Neuronal stem cell (in vitro differentiated cells): ENCODE data around the gene HOXD10.

Source experiments
- DNase-seq: peaks from one replicate; pipeline ENCODE4 v3.0.0-alpha.2; 2013; ENCODE audit warnings: low spot score
- H2AFZ ChIP-seq: one replicate; pipeline ENCODE4 v1.6.1; 2013; ENCODE audit warnings: mild to moderate bottlenecking, low read length, inconsistent platforms
- H2AK5ac ChIP-seq: 2 replicates; pipeline ENCODE4 v1.6.1; 2013; ENCODE audit warnings: low read depth, mild to moderate bottlenecking, inconsistent platforms, low read length, moderate library complexity, mixed read lengths
- H2BK120ac ChIP-seq: 2 replicates; pipeline ENCODE4 v1.6.1; 2013; ENCODE audit warnings: low read depth, mild to moderate bottlenecking, inconsistent platforms, low read length, moderate library complexity, mixed read lengths
- H2BK12ac ChIP-seq: one replicate; pipeline ENCODE4 v1.6.1; 2013; ENCODE audit warnings: low read length, inconsistent platforms
- H2BK15ac ChIP-seq: 2 replicates; pipeline ENCODE4 v1.6.1; 2013; ENCODE audit warnings: mild to moderate bottlenecking, low read length, inconsistent platforms, mixed read lengths
- H2BK5ac ChIP-seq: one replicate; pipeline ENCODE4 v1.6.1; 2013; ENCODE audit warnings: inconsistent platforms, mild to moderate bottlenecking, low read length, moderate library complexity
- H3K14ac ChIP-seq: one replicate; pipeline ENCODE4 v1.6.1; 2013; ENCODE audit warnings: low read length, inconsistent platforms
- H3K18ac ChIP-seq: 2 replicates; pipeline ENCODE4 v1.6.1; 2013; ENCODE audit warnings: low read length, inconsistent platforms
- H3K23ac ChIP-seq: 2 replicates; pipeline ENCODE4 v1.6.1; 2013; ENCODE audit warnings: low read depth, mild to moderate bottlenecking, mixed read lengths, low read length, inconsistent platforms; ENCODE audit not compliant: poor library complexity
- H3K27ac ChIP-seq: replicated peaks from 3 replicates; pipeline ENCODE4 v1.5.1; 2013; ENCODE audit warnings: low read length, inconsistent platforms
- H3K27me3 ChIP-seq, 3 experiments: 2 replicates each; pipeline ENCODE4 v1.6.1; 2013; ENCODE audit warnings: low read length in 3 of 3, mild to moderate bottlenecking in 2 of 3, inconsistent platforms in 1 of 3, low read depth in 1 of 3, mixed read lengths in 1 of 3, moderate library complexity in 1 of 3; ENCODE audit not compliant: control insufficient read depth in 3 of 3, insufficient read depth in 3 of 3
- H3K36me3 ChIP-seq, 2 donors: replicated peaks in 1 of 2; 2 replicates each; pipeline ENCODE4 v1.6.1; 2013; ENCODE audit warnings: low read length in 2 of 2; ENCODE audit not compliant: control insufficient read depth in 2 of 2, insufficient read depth in 2 of 2
- H3K4ac ChIP-seq: 2 replicates; pipeline ENCODE4 v1.6.1; 2013; ENCODE audit warnings: inconsistent platforms, mild to moderate bottlenecking, low read length, moderate library complexity
- H3K4me1 ChIP-seq, 2 donors: 1 replicate in 1 of 2; 2 replicates in 1 of 2; pipeline ENCODE4 v1.6.1; 2013; ENCODE audit warnings: low read length in 2 of 2, low read depth in 1 of 2; ENCODE audit not compliant: control insufficient read depth in 2 of 2, insufficient read depth in 1 of 2
- H3K4me2 ChIP-seq: one replicate; pipeline ENCODE4 v1.6.1; 2013; ENCODE audit warnings: mild to moderate bottlenecking, low read length, inconsistent platforms; ENCODE audit not compliant: insufficient read depth, poor library complexity, severe bottlenecking
- H3K4me3 ChIP-seq, 2 donors: 2 replicates each; pipeline ENCODE4 v1.5.1; 2013; ENCODE audit warnings: low read length in 2 of 2, mild to moderate bottlenecking in 2 of 2, inconsistent platforms in 1 of 2, moderate library complexity in 1 of 2
- H3K79me1 ChIP-seq: one replicate; pipeline ENCODE4 v1.6.1; 2013; ENCODE audit warnings: low read depth, mild to moderate bottlenecking, inconsistent platforms, low read length, moderate library complexity
- H3K9ac ChIP-seq: one replicate; pipeline ENCODE4 v1.6.1; 2013; ENCODE audit warnings: mild to moderate bottlenecking, low read depth, low read length, inconsistent platforms; ENCODE audit not compliant: poor library complexity
- H3K9me3 ChIP-seq, 2 donors: replicated peaks in 1 of 2; 2 replicates each; pipeline versions ENCODE3 to v1.6.1; 2013; ENCODE audit warnings: low read length in 2 of 2, mild to moderate bottlenecking in 2 of 2, inconsistent platforms in 1 of 2, low read depth in 1 of 2, mixed read lengths in 1 of 2, moderate library complexity in 1 of 2; ENCODE audit not compliant: control insufficient read depth in 2 of 2, insufficient read depth in 1 of 2
- H4K8ac ChIP-seq: one replicate; pipeline ENCODE4 v1.6.1; 2013; ENCODE audit warnings: low read depth, mild to moderate bottlenecking, inconsistent platforms, low read length, moderate library complexity
- H4K91ac ChIP-seq: one replicate; pipeline ENCODE4 v1.6.1; 2013; ENCODE audit warnings: low read length, low read depth, mild to moderate bottlenecking, inconsistent platforms; ENCODE audit not compliant: poor library complexity
- WGBS, 2 donors: extraction: QIAGEN DNeasy Blood & Tissue Kit; methylation state at CpG; one replicate each; pipeline ENCODE4 v1.1.7; 2013; ENCODE audit warnings: missing lambda C conversion rate in 2 of 2, mixed read lengths in 1 of 2; ENCODE audit not compliant: insufficient read length in 2 of 2, insufficient replicate concordance in 1 of 2; ENCODE audit errors: extremely low coverage in 2 of 2; 5-methylcytosine and 5-hydroxymethylcytosine counted together

HOXD10 gene

DNA sequence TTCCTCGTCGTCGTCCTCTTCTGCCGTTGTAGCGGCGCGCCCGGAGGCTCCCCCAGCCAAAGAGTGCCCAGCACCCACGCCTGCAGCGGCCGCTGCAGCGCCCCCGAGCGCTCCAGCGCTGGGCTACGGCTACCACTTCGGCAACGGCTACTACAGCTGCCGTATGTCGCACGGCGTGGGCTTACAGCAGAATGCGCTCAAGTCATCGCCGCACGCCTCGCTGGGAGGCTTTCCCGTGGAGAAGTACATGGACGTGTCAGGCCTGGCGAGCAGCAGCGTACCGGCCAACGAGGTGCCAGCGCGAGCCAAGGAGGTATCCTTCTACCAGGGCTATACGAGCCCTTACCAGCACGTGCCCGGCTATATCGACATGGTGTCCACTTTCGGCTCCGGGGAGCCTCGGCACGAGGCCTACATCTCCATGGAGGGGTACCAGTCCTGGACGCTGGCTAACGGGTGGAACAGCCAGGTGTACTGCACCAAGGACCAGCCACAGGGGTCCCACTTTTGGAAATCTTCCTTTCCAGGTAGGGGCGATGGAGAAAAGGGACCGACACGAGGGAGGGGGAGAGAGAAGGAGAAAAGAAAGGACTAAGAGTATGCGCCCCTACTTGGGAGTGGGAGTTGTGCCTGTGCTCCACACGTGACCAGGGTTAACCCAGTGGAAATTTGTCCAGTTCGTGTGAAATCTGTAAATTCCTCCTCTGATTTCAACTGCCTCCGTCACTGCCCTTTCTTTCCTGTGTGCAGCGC is 23.3 kb upstream of the HOXD10 start:
- Histone ChIP-seq H2AFZ (peak overlapping the region; percentile 95), H2BK15ac (no peak overlapping the region), H3K14ac (no peak overlapping the region), H3K9ac (peak overlapping the region; percentile 45), H3K4ac (no peak overlapping the region), H2BK12ac (no peak overlapping the region), H4K91ac (no peak overlapping the region), H3K79me1 (no peaks in the 10 kb centered on the region), H3K9me3 (peaks cover 0 to 4% of the 10 kb centered on the region in 2 donors), H3K27me3 (peaks cover 56 to 97% (median 91%) of the 10 kb centered on the region in 3 experiments), H2BK120ac (no peak overlapping the region), H3K18ac (peak overlapping the region; percentile 67), H2BK5ac (no peak overlapping the region), H3K4me3 (peak overlapping the region; percentile 17 to 34), H4K8ac (no peak overlapping the region), H3K27ac (no peak overlapping the region), H2AK5ac (no peak overlapping the region), H3K4me1 (peaks cover 2 to 3% of the 10 kb centered on the region in 2 donors), H3K4me2 (peak overlapping the region; percentile 72), H3K23ac (peak overlapping the region; percentile 68), H3K36me3 (no peaks in the 10 kb centered on the region)
- no CpG with 5 or more reads among the region's 53 CpGs for WGBS, 2 donors
- DNase-seq, result no peak

- H2BK12ac ChIP-seq, result no peak overlapping the region
These were observed 22.7 kb upstream of the HOXD10 start for GRCh38 chr2:176093898-176094249.

GRCh38 chr2:176094349-176094748 is 22.2 kb upstream of the HOXD10 start:
- Histone ChIP-seq H2AFZ (no peak overlapping the region), H2BK15ac (no peak overlapping the region), H3K23ac (no peak overlapping the region), H3K27me3 (peaks cover 63 to 97% (median 91%) of the 10 kb centered on the region in 3 experiments), H3K18ac (no peak overlapping the region), H3K27ac (no peak overlapping the region), H3K4me3 (no peak overlapping the region), H3K4ac (no peak overlapping the region), H2AK5ac (no peak overlapping the region), H2BK12ac (no peak overlapping the region), H3K79me1 (no peaks in the 10 kb centered on the region), H3K4me2 (no peak overlapping the region), H3K36me3 (no peaks in the 10 kb centered on the region), H3K9me3 (peaks cover 0 to 4% of the 10 kb centered on the region in 2 donors), H4K91ac (no peak overlapping the region), H3K9ac (no peak overlapping the region), H3K4me1 (peaks cover 2 to 3% of the 10 kb centered on the region in 2 donors), H4K8ac (no peak overlapping the region), H3K14ac (no peak overlapping the region), H2BK5ac (no peak overlapping the region), H2BK120ac (no peak overlapping the region)
- no CpG with 5 or more reads among the region's 12 CpGs for WGBS, 2 donors
- no peak for DNase-seq

More at GRCh38 chr2:176093898-176094249, 22.7 kb upstream of the HOXD10 start:
- Histone ChIP-seq H4K91ac (no peak overlapping the region), H2BK15ac (no peak overlapping the region), H3K18ac (no peak overlapping the region), H3K4ac (no peak overlapping the region), H3K4me2 (no peak overlapping the region), H3K14ac (no peak overlapping the region), H2AFZ (no peak overlapping the region), H3K23ac (no peak overlapping the region), H3K9me3 (peaks cover 0 to 4% of the 10 kb centered on the region in 2 donors), H3K4me3 (no peak overlapping the region), H3K36me3 (no peaks in the 10 kb centered on the region), H2BK5ac (no peak overlapping the region), H4K8ac (no peak overlapping the region), H3K79me1 (no peaks in the 10 kb centered on the region), H3K27me3 (peaks cover 60 to 97% (median 91%) of the 10 kb centered on the region in 3 experiments), H3K9ac (no peak overlapping the region), H3K4me1 (peaks cover 2 to 3% of the 10 kb centered on the region in 2 donors), H3K27ac (no peak overlapping the region), H2BK120ac (no peak overlapping the region), H2AK5ac (no peak overlapping the region)
- DNase-seq, result no peak
- WGBS, 2 donors, result no CpG with 5 or more reads among the region's 8 CpGs

DNA sequence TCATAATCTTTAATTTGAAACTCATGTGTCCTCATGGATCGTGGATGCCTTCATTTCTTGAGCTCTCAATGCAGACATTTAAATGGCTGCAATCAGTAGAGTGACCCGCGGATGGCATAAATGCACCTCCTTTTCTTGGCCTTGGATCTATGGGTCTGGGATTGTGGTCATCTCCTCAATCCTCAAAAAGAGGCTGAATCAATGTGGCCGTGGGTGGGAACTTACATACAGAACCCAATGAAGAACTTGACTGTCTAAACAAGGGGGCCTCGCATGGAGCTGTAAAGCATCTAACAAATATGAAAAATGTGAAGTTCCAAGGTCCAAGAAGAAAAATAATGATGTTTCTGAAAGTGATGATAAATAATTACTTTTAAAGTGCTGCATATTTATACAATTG is 21.2 kb upstream of the HOXD10 start:
- Histone ChIP-seq H3K79me1 (no peaks in the 10 kb centered on the region), H3K36me3 (no peaks in the 10 kb centered on the region), H3K4me3 (no peak overlapping the region), H2BK5ac (no peak overlapping the region), H3K4ac (no peak overlapping the region), H3K27me3 (peaks cover 67 to 97% (median 91%) of the 10 kb centered on the region in 3 experiments), H3K9ac (no peak overlapping the region), H3K27ac (no peak overlapping the region), H2BK120ac (no peak overlapping the region), H3K4me1 (peaks cover 2 to 3% of the 10 kb centered on the region in 2 donors), H3K18ac (no peak overlapping the region), H2BK12ac (no peak overlapping the region), H4K91ac (no peak overlapping the region), H2BK15ac (no peak overlapping the region), H3K14ac (no peak overlapping the region), H3K9me3 (peaks cover 0 to 6% of the 10 kb centered on the region in 2 donors), H3K4me2 (no peak overlapping the region), H4K8ac (no peak overlapping the region), H2AFZ (no peak overlapping the region), H3K23ac (no peak overlapping the region), H2AK5ac (no peak overlapping the region)
- DNase-seq, result no peak
- no CpG with 5 or more reads among the region's 5 CpGs for WGBS, 2 donors
